Liver (tissue), 9 donors: ENCODE data around the gene CETN2. TPM values are rescaled to one million over a fixed set of nuclear protein-coding genes. Genes with fewer than 3 reads are reported as not detected.

Experiments
- DNase-seq: peaks from one replicate; pipeline ENCODE4 v3.0.0-alpha.2; 2017; ENCODE audit warnings: low spot score
- H3K27ac ChIP-seq, 2 donors: one replicate each; pipeline ENCODE4 v1.7.0; 2013; ENCODE audit warnings: inconsistent platforms in 2 of 2, low read length in 2 of 2, control low read depth in 1 of 2, low read depth in 1 of 2, mild to moderate bottlenecking in 1 of 2
- H3K27me3 ChIP-seq, 4 donors: one replicate each; pipeline versions ENCODE4 v1.6.1 to v1.7.0; 2013; ENCODE audit warnings: low read length in 3 of 4, inconsistent platforms in 1 of 4, mild to moderate bottlenecking in 1 of 4, moderate library complexity in 1 of 4; ENCODE audit not compliant: control insufficient read depth in 4 of 4, insufficient read depth in 4 of 4
- H3K36me3 ChIP-seq, 4 donors: one replicate each; pipeline versions ENCODE4 v1.6.1 to v1.7.0; 2013; ENCODE audit warnings: low read length in 3 of 4, mild to moderate bottlenecking in 3 of 4, low read depth in 1 of 4, moderate library complexity in 1 of 4; ENCODE audit not compliant: control insufficient read depth in 4 of 4, insufficient read depth in 3 of 4
- H3K4me1 ChIP-seq, 4 donors: one replicate each; pipeline versions ENCODE4 v1.6.1 to v1.7.0; 2013; ENCODE audit warnings: low read length in 3 of 4, mild to moderate bottlenecking in 3 of 4, moderate library complexity in 1 of 4; ENCODE audit not compliant: control insufficient read depth in 4 of 4, insufficient read depth in 4 of 4
- H3K4me3 ChIP-seq, 3 donors: one replicate each; pipeline versions ENCODE4 v1.6.1 to v1.7.0; 2013; ENCODE audit warnings: low read length in 3 of 3, control low read depth in 1 of 3, low read depth in 1 of 3, mild to moderate bottlenecking in 1 of 3
- H3K9ac ChIP-seq, 2 donors: one replicate each; pipeline ENCODE4 v1.7.0; 2013; ENCODE audit warnings: low read length in 2 of 2, mild to moderate bottlenecking in 2 of 2, moderate library complexity in 2 of 2, control low read depth in 1 of 2, low read depth in 1 of 2
- H3K9me3 ChIP-seq, 4 donors: one replicate each; pipeline versions ENCODE4 v1.6.1 to v1.7.0; 2013; ENCODE audit warnings: low read length in 3 of 4; ENCODE audit not compliant: control insufficient read depth in 4 of 4
- EGR1 ChIP-seq, 2 donors: IDR thresholded peaks; 2 replicates each; pipeline ENCODE4 v1.6.1; 2016 to 2018; ENCODE audit warnings: antibody characterized with exemption in 2 of 2, low read depth in 2 of 2
- FOXA1 ChIP-seq: IDR thresholded peaks from 2 replicates; pipeline ENCODE4 v1.6.1; 2016; ENCODE audit warnings: antibody characterized with exemption
- FOXA2 ChIP-seq: IDR thresholded peaks from 2 replicates; pipeline ENCODE4 v1.6.1; 2016; ENCODE audit warnings: antibody characterized with exemption
- GABPA ChIP-seq, 2 donors: IDR thresholded peaks in 1 of 2; conservative IDR thresholded peaks in 1 of 2; 2 replicates each; pipeline ENCODE4 v1.6.1; 2016; ENCODE audit warnings: antibody characterized with exemption in 2 of 2, mild to moderate bottlenecking in 1 of 2, moderate library complexity in 1 of 2
- HNF4A ChIP-seq, 2 donors: conservative IDR thresholded peaks; 2 replicates each; pipeline ENCODE4 v1.6.1; 2016; ENCODE audit warnings: antibody characterized with exemption in 2 of 2, mild to moderate bottlenecking in 2 of 2
- HNF4G ChIP-seq: IDR thresholded peaks from 2 replicates; pipeline ENCODE4 v1.6.1; 2016; ENCODE audit warnings: antibody characterized with exemption
- JUND ChIP-seq, 2 donors: IDR thresholded peaks; 2 replicates each; pipeline ENCODE4 v1.6.1; 2016; ENCODE audit warnings: antibody characterized with exemption in 2 of 2
- RAD21 ChIP-seq, 2 donors: IDR thresholded peaks; 2 replicates each; pipeline ENCODE4 v1.6.1; 2016; ENCODE audit warnings: antibody characterized with exemption in 2 of 2, mild to moderate bottlenecking in 2 of 2
- RXRA ChIP-seq, 2 donors: IDR thresholded peaks; 2 replicates each; pipeline ENCODE4 v1.6.1; 2017 to 2018; ENCODE audit warnings: antibody characterized with exemption in 2 of 2, mild to moderate bottlenecking in 1 of 2
- SP1 ChIP-seq: IDR thresholded peaks from 2 replicates; pipeline ENCODE4 v1.6.1; 2018; ENCODE audit warnings: antibody characterized with exemption, mild to moderate bottlenecking
- TAF1 ChIP-seq: conservative IDR thresholded peaks from 2 replicates; pipeline ENCODE4 v1.6.1; 2016; ENCODE audit warnings: antibody characterized with exemption, mild to moderate bottlenecking
- YY1 ChIP-seq: IDR thresholded peaks from 2 replicates; pipeline ENCODE4 v1.6.1; 2016; ENCODE audit warnings: antibody characterized with exemption, mild to moderate bottlenecking
- WGBS: extraction: QIAGEN DNeasy Blood & Tissue Kit; methylation state at CpG from one replicate; pipeline ENCODE4 v1.1.7; 2013; 5-methylcytosine and 5-hydroxymethylcytosine counted together
- polyA plus RNA-seq, 2 donors: library from polyadenylated mRNA; stranded (reverse) in 1 of 2; unstranded in 1 of 2; fragments of 200-250 nt in 1 of 2; fragments of >200 nt in 1 of 2; fragmentation: Nextera tagmentation in 1 of 2; extraction: Ambion mirVana in 1 of 2; gene quantifications; one replicate each; pipeline versions ENCODE4 v1.2.1 to v1.2.3, GENCODE V29; 2013 to 2015
- total RNA-seq, 2 donors: library from RNA; depleted of rRNA; stranded (reverse); fragments of >200 nt; gene quantifications; one replicate each; pipeline ENCODE4 v1.2.3, GENCODE V29; 2014
- TF ChIP-seq, protein P1 (sequence below): IDR thresholded peaks from 2 replicates; pipeline ENCODE4 v1.6.1; 2016; ENCODE audit warnings: antibody characterized with exemption
- TF ChIP-seq, protein P2 (sequence below): IDR thresholded peaks from 2 replicates; pipeline ENCODE4 v1.6.1; 2016; ENCODE audit warnings: antibody characterized with exemption
- TF ChIP-seq, protein P3 (sequence below): fragments of 150-350 bp; IDR thresholded peaks from 2 replicates; pipeline ENCODE4 v1.5.1; 2017; ENCODE audit warnings: improper control_type of control experiment, low read depth, low read length; ENCODE audit not compliant: missing input control
- TF ChIP-seq, protein P4 (sequence below): IDR thresholded peaks from 2 replicates; pipeline ENCODE4 v1.6.1; 2016; ENCODE audit warnings: antibody characterized with exemption
- TF ChIP-seq, protein P5 (sequence below): IDR thresholded peaks from 2 replicates; pipeline ENCODE4 v1.6.1; 2016; ENCODE audit warnings: antibody characterized with exemption, mild to moderate bottlenecking
- donor health status: healthy.
- donor health status: healthy.
- donor health status: healthy.
- donor health status: healthy.
- donor health status: healthy.

Gene CETN2
- total and polyA plus RNA-seq, 4 donors, result 10.1 to 24.3 (median 13.7) TPM

DNA sequence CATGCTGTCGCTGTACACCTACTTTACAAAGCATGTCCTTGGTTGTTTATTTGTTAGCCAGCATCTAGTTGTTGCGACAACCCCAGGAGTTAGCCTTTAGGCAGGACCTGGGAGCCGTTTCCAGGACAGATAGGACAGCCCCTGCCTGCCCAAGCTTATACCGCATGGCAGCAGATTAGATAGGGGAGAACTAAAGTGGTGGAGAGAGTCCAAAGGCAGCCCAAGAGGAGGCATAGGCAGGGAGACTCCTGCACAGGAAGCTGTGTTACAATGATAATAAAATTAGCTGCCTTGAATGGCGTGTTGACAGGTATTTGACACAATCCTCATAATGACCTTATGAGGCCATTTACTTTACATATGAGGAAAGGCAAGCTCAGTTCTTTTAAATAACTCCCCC, 13.3 kb upstream of the CETN2 start:
- Histone ChIP-seq H3K9ac (no peak overlapping the region), H3K4me1 (peaks cover 0 to 7% (median 1%) of the 10 kb centered on the region in 4 donors), H3K9me3 (peaks cover 0 to 4% (median 0%) of the 10 kb centered on the region in 4 donors), H3K36me3 (peaks cover 0 to 8% (median 3%) of the 10 kb centered on the region in 4 donors), H3K27me3 (no peaks in the 10 kb centered on the region), H3K4me3 (no peak overlapping the region), H3K27ac (no peak overlapping the region)
- TF ChIP-seq, protein P1, sequence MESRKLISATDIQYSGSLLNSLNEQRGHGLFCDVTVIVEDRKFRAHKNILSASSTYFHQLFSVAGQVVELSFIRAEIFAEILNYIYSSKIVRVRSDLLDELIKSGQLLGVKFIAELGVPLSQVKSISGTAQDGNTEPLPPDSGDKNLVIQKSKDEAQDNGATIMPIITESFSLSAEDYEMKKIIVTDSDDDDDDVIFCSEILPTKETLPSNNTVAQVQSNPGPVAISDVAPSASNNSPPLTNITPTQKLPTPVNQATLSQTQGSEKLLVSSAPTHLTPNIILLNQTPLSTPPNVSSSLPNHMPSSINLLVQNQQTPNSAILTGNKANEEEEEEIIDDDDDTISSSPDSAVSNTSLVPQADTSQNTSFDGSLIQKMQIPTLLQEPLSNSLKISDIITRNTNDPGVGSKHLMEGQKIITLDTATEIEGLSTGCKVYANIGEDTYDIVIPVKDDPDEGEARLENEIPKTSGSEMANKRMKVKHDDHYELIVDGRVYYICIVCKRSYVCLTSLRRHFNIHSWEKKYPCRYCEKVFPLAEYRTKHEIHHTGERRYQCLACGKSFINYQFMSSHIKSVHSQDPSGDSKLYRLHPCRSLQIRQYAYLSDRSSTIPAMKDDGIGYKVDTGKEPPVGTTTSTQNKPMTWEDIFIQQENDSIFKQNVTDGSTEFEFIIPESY, result no peak
- TF ChIP-seq, protein P2, sequence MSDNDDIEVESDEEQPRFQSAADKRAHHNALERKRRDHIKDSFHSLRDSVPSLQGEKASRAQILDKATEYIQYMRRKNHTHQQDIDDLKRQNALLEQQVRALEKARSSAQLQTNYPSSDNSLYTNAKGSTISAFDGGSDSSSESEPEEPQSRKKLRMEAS, result no peak
- TF ChIP-seq, protein P3, sequence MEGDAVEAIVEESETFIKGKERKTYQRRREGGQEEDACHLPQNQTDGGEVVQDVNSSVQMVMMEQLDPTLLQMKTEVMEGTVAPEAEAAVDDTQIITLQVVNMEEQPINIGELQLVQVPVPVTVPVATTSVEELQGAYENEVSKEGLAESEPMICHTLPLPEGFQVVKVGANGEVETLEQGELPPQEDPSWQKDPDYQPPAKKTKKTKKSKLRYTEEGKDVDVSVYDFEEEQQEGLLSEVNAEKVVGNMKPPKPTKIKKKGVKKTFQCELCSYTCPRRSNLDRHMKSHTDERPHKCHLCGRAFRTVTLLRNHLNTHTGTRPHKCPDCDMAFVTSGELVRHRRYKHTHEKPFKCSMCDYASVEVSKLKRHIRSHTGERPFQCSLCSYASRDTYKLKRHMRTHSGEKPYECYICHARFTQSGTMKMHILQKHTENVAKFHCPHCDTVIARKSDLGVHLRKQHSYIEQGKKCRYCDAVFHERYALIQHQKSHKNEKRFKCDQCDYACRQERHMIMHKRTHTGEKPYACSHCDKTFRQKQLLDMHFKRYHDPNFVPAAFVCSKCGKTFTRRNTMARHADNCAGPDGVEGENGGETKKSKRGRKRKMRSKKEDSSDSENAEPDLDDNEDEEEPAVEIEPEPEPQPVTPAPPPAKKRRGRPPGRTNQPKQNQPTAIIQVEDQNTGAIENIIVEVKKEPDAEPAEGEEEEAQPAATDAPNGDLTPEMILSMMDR, result no peak
- no peak for TF ChIP-seq SP1
- no peak for TF ChIP-seq FOXA2
- TF ChIP-seq, protein P4, sequence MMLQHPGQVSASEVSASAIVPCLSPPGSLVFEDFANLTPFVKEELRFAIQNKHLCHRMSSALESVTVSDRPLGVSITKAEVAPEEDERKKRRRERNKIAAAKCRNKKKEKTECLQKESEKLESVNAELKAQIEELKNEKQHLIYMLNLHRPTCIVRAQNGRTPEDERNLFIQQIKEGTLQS, result no peak
- no peak for TF ChIP-seq YY1
- TF ChIP-seq GABPA (IDR thresholded peaks at IDR 0.05 in 1 of 2, conservative IDR thresholded peaks at IDR 0.05 in 1 of 2), result no peak
- no peak for TF ChIP-seq EGR1 (IDR thresholded peaks at IDR 0.05; ENCODE audit: low read depth in 2 of 2)
- TF ChIP-seq HNF4A (conservative IDR thresholded peaks at IDR 0.05), result no peak
- no peak for TF ChIP-seq RAD21 (IDR thresholded peaks at IDR 0.05)
- DNase-seq, result no peak
- WGBS, result 73% methylated on average over 5 of the region's 5 CpGs

DNA sequence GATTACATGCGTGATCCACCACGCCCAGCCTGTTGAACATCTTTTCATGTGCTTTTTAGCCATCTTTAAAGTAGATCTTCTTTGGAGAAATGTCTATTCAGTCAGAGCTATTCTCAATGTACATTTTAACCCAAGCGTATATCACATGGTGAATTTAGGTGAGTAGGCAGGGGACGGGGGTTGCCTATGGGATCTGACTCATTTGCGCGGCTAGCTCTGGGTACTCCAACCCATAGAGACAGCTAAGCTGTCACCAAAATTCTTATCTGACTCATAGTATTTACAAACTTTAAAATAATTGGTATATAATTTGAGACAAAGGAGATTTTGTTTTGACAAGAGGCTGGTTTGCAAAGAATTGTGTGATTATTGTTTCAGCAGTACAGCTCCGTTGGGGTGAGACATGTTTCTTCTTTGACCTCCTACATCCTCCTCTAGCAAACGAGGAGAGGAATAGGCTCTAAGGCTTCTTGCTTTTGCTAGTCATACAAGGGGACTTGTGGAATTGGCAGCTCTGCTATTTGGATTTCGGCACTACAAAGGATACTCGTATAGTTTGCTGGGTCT, 12.3 kb upstream of the CETN2 start:
- no peak overlapping the region for H3K9ac ChIP-seq
- TF ChIP-seq, protein P2, result no peak
- TF ChIP-seq HNF4G, result no peak
- TF ChIP-seq SP1, result no peak
- TF ChIP-seq, protein P5, sequence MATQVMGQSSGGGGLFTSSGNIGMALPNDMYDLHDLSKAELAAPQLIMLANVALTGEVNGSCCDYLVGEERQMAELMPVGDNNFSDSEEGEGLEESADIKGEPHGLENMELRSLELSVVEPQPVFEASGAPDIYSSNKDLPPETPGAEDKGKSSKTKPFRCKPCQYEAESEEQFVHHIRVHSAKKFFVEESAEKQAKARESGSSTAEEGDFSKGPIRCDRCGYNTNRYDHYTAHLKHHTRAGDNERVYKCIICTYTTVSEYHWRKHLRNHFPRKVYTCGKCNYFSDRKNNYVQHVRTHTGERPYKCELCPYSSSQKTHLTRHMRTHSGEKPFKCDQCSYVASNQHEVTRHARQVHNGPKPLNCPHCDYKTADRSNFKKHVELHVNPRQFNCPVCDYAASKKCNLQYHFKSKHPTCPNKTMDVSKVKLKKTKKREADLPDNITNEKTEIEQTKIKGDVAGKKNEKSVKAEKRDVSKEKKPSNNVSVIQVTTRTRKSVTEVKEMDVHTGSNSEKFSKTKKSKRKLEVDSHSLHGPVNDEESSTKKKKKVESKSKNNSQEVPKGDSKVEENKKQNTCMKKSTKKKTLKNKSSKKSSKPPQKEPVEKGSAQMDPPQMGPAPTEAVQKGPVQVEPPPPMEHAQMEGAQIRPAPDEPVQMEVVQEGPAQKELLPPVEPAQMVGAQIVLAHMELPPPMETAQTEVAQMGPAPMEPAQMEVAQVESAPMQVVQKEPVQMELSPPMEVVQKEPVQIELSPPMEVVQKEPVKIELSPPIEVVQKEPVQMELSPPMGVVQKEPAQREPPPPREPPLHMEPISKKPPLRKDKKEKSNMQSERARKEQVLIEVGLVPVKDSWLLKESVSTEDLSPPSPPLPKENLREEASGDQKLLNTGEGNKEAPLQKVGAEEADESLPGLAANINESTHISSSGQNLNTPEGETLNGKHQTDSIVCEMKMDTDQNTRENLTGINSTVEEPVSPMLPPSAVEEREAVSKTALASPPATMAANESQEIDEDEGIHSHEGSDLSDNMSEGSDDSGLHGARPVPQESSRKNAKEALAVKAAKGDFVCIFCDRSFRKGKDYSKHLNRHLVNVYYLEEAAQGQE, result no peak
- TF ChIP-seq RXRA (IDR thresholded peaks at IDR 0.05), result no peak
- TF ChIP-seq, protein P1, result no peak
- no peak for TF ChIP-seq YY1
- TF ChIP-seq EGR1 (IDR thresholded peaks at IDR 0.05; ENCODE audit: low read depth in 2 of 2), result no peak
- TF ChIP-seq, protein P3, result no peak
- TF ChIP-seq, protein P4, result no peak
- TF ChIP-seq TAF1, result no peak
- TF ChIP-seq HNF4A (conservative IDR thresholded peaks at IDR 0.05), result no peak
- TF ChIP-seq GABPA (IDR thresholded peaks at IDR 0.05 in 1 of 2, conservative IDR thresholded peaks at IDR 0.05 in 1 of 2), result no peak
- no peak for TF ChIP-seq JUND (IDR thresholded peaks at IDR 0.05)
- no peak for TF ChIP-seq FOXA2
- no peak for TF ChIP-seq RAD21 (IDR thresholded peaks at IDR 0.05)
- TF ChIP-seq FOXA1, result no peak

More for the DNA sequence above, 12.3 kb upstream of the CETN2 start:
- no peak for DNase-seq
- 97% methylated on average over 10 of the region's 10 CpGs for WGBS
- Histone ChIP-seq H3K27me3 (no peaks in the 10 kb centered on the region), H3K4me1 (peaks cover 0 to 7% (median 1%) of the 10 kb centered on the region in 4 donors), H3K36me3 (peaks cover 0 to 8% (median 3%) of the 10 kb centered on the region in 4 donors), H3K4me3 (no peak overlapping the region), H3K9me3 (peaks cover 0 to 4% (median 0%) of the 10 kb centered on the region in 4 donors), H3K27ac (no peak overlapping the region)
